HUES6 (cell line): ENCODE measurements around the gene DENND2A.

ENCODE experiments used
- H3K27ac ChIP-seq: 2 replicates; pipeline ENCODE4 v1.7.0; 2013; ENCODE audit warnings: low read depth, mild to moderate bottlenecking, low read length, inconsistent platforms
- H3K27me3 ChIP-seq: 2 replicates; pipeline ENCODE4 v1.6.1; 2013; ENCODE audit warnings: low read length; ENCODE audit not compliant: control insufficient read depth, insufficient read depth
- H3K36me3 ChIP-seq: 2 replicates; pipeline ENCODE4 v1.6.1; 2013; ENCODE audit warnings: low read length; ENCODE audit not compliant: control insufficient read depth, insufficient read depth
- H3K4me1 ChIP-seq: 2 replicates; pipeline ENCODE4 v1.6.1; 2013; ENCODE audit warnings: low read length; ENCODE audit not compliant: control insufficient read depth, insufficient read depth
- H3K4me3 ChIP-seq: 2 replicates; pipeline ENCODE4 v1.5.1; 2013; ENCODE audit warnings: low read depth, low read length
- H3K9ac ChIP-seq: one replicate; pipeline ENCODE4 v1.6.1; 2013; ENCODE audit warnings: mild to moderate bottlenecking, low read length
- H3K9me3 ChIP-seq: 2 replicates; pipeline ENCODE4 v1.6.1; 2013; ENCODE audit warnings: low read depth, low read length; ENCODE audit not compliant: control insufficient read depth, insufficient read depth

The DENND2A gene

DNA sequence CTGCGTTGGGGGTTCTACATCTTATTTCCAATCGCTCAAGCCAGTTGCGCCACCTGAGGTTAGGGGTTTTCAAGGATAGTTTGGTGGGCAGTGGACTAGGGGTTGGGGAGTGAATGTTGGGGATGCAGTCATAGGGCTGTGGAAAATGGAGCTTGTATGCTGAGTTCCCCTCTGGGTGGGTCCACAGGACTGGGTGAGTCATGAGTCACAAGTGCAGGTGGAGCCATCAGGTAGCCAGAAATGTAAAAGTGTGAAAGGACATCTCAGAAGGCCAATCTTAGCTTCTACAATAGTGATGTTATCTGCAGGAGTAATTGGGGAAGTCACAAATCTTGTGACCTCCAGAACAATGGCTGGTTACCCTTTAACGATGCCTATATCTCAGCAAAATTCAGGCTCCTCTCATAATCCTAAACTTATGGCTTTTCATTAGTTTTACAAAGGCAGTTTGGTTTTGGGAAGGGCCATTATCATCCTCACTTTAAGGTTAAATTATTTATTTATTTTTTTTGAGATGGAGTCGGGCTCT, 143.3 kb downstream of the DENND2A start:
- Histone ChIP-seq H3K36me3 (no peaks in the 10 kb centered on the region), H3K9ac (no peak overlapping the region), H3K4me1 (no peaks in the 10 kb centered on the region), H3K9me3 (no peaks in the 10 kb centered on the region), H3K27ac (no peak overlapping the region), H3K4me3 (no peak overlapping the region), H3K27me3 (no peaks in the 10 kb centered on the region)

DNA sequence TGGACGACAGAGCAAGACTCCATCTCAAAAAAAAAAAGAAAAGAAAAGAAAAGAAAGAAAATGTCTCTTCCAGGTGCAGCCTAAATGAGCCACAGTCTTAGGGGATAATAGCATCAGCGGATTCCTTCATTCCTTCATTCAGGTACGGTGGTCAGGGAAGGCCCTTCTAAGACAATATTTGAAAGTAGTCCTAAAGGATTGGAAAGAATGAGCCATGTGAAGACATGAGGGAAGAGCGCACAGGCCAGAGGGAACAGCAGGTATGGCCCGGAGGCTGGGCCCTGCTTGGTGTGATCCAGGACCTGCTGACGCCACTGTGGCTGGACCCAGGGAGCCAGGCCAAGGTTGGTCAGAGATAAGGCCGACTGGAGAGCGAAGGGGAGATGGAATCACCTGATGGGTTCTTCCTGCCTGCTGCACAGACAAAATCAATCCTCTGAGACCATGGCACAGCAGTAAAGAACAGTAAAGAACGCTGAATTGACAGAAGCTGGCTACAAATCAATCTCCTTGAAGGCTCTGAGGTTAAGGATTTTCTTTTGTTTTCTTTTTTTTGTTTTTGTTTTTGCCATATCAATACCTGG, 145.0 kb downstream of the DENND2A start:
- Histone ChIP-seq H3K4me3 (no peak overlapping the region), H3K27ac (no peak overlapping the region), H3K4me1 (no peaks in the 10 kb centered on the region), H3K9ac (no peak overlapping the region), H3K36me3 (no peaks in the 10 kb centered on the region), H3K9me3 (no peaks in the 10 kb centered on the region), H3K27me3 (no peaks in the 10 kb centered on the region)

- Histone ChIP-seq H3K27me3 (no peaks in the 10 kb centered on the region), H3K9me3 (no peaks in the 10 kb centered on the region), H3K4me3 (no peak overlapping the region), H3K9ac (no peak overlapping the region), H3K27ac (no peak overlapping the region), H3K36me3 (no peaks in the 10 kb centered on the region), H3K4me1 (no peaks in the 10 kb centered on the region)
These were observed 145.7 kb downstream of the DENND2A start for GRCh38 chr7:140494867-140495266.

DNA sequence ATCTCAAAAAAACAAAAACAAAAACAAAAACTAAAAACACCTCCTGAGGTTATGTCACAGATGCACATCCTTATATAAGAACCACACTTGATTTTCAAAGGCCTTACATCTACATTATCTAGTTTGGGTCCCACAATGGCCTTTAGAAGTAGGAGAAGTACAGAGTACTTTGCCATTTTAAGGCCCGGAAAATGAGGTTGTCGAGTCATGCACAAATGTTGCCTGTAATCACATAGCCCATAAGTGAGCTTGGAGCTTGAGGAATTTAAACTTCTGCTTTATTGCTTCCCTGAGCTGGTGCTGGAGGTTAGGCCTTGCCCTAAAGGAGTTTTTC, 151.6 kb downstream of the DENND2A start:
- H3K9ac ChIP-seq: no peak overlapping the region
- no peaks in the 10 kb centered on the region for H3K9me3 ChIP-seq
- no peaks in the 10 kb centered on the region for H3K27me3 ChIP-seq
- no peak overlapping the region for H3K27ac ChIP-seq
- H3K4me1 ChIP-seq: peaks cover 27% of the 10 kb centered on the region
- H3K4me3 ChIP-seq: no peak overlapping the region
- no peaks in the 10 kb centered on the region for H3K36me3 ChIP-seq

DNA sequence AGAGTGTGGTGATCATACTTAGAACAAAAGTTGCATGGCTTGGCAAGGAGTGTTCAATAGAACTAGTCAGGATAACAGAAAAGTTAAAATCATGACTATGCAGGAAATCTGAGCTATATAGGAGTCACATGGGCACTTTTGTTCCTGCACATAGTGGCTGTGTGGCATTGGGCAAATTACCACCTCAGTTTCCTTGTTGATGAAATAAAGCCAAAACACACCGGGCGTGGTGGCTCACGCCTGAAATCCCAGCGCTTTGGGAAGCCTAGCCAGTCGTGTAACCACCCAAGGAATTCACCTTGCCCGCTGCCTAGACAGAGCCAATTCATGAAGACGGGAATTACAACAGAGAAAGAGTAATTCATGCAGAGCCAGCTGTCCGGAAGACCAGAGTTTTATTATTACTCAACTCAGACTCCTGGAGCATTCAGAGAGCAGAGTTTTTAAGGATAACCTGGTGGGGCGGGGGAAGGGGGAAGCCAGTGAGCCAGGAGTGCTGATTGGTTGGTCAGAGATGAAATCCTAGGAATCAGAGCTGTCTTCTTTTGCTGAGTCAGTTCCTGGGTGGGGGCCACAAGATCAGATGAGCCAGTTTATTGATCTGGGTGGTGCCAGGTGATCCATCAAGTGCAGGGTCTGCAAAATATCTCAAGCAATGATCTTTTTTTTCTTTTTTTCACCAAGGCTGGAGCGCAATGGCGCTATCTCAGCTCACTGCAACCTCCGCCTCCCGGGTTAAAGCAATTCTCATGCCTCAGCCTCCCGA, 154.9 kb downstream of the DENND2A start:
- no peaks in the 10 kb centered on the region for H3K36me3 ChIP-seq
- H3K9ac ChIP-seq: peak overlapping the region; percentile 68
- H3K4me1 ChIP-seq: peaks cover 41% of the 10 kb centered on the region
- H3K4me3 ChIP-seq: peak overlapping the region; percentile 1; the same call in 1 of the 2 replicates
- peak overlapping the region; percentile 83 for H3K27ac ChIP-seq
- no peaks in the 10 kb centered on the region for H3K9me3 ChIP-seq
- H3K27me3 ChIP-seq: no peaks in the 10 kb centered on the region

- H3K4me1 ChIP-seq: peaks cover 41% of the 10 kb centered on the region
- peak overlapping the region; percentile 83 for H3K27ac ChIP-seq
- H3K4me3 ChIP-seq: peak overlapping the region; percentile 1; the same call in 1 of the 2 replicates
- H3K9me3 ChIP-seq: no peaks in the 10 kb centered on the region
- no peaks in the 10 kb centered on the region for H3K36me3 ChIP-seq
- peak overlapping the region; percentile 68 for H3K9ac ChIP-seq
- no peaks in the 10 kb centered on the region for H3K27me3 ChIP-seq
These were observed 155.6 kb downstream of the DENND2A start for GRCh38 chr7:140484951-140485499.

DNA sequence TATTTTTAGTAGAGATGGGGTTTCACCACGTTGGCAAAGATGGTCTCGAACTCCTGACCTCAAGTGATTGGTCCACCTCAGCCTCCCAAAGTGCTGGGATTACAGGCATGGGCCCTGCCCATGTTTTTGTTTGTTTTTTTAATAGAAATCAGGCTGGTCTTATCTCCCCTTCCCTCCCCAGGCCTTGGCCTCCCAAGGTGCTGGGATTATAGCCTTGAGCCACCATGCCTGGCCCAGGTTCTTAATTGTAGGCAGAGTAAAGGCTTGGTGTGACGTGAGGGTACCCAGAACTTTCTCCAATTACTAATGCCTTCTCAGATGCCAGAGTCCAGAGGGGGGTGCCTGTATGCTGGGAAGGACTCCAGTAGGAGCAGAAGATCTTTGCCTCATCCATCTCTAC, 156.1 kb downstream of the DENND2A start:
- Histone ChIP-seq H3K36me3 (no peaks in the 10 kb centered on the region), H3K9me3 (no peaks in the 10 kb centered on the region), H3K4me3 (peak overlapping the region; percentile 1; the same call in 1 of the 2 replicates), H3K4me1 (peaks cover 41% of the 10 kb centered on the region), H3K27ac (peak overlapping the region; percentile 83), H3K27me3 (no peaks in the 10 kb centered on the region), H3K9ac (peak overlapping the region; percentile 68)

- Histone ChIP-seq H3K27ac (no peak overlapping the region), H3K36me3 (no peaks in the 10 kb centered on the region; the same call in 1 of the 2 replicates), H3K9ac (peak overlapping the region; percentile 95), H3K9me3 (no peaks in the 10 kb centered on the region), H3K4me1 (peaks cover 26% of the 10 kb centered on the region), H3K27me3 (no peaks in the 10 kb centered on the region), H3K4me3 (peak overlapping the region; percentile 97)
These were observed 160.9 kb downstream of the DENND2A start for GRCh38 chr7:140479739-140480084.

GRCh38 chr7:140479062-140479738, 161.4 kb downstream of the DENND2A start, which contains the start of gene MKRN1:
TSS of gene MKRN1 (minus strand) at chr7:140479505. CDS start at chr7:140479344, 161 bp downstream.
- Histone ChIP-seq H3K4me1 (peaks cover 21% of the 10 kb centered on the region), H3K27me3 (no peaks in the 10 kb centered on the region), H3K9ac (peak within 1 kb of the TSS; percentile 95), H3K9me3 (no peaks in the 10 kb centered on the region), H3K27ac (peak within 1 kb of the TSS; percentile 92), H3K36me3 (peaks cover 3% of the 10 kb centered on the region; the same call in 1 of the 2 replicates), H3K4me3 (peak within 1 kb of the TSS; percentile 97)

GRCh38 chr7:140478246-140479061, 162.2 kb downstream of the DENND2A start:
- H3K9ac ChIP-seq: peak overlapping the region; percentile 95
- H3K9me3 ChIP-seq: no peaks in the 10 kb centered on the region
- peaks cover 4% of the 10 kb centered on the region; the same call in 1 of the 2 replicates for H3K36me3 ChIP-seq
- peak overlapping the region; percentile 92 for H3K27ac ChIP-seq
- no peaks in the 10 kb centered on the region for H3K27me3 ChIP-seq
- peaks cover 14% of the 10 kb centered on the region; the same call in 1 of the 2 replicates for H3K4me1 ChIP-seq
- H3K4me3 ChIP-seq: peak overlapping the region; percentile 97
